Measurements from ENCODE around the gene NPAS3.

DNA sequence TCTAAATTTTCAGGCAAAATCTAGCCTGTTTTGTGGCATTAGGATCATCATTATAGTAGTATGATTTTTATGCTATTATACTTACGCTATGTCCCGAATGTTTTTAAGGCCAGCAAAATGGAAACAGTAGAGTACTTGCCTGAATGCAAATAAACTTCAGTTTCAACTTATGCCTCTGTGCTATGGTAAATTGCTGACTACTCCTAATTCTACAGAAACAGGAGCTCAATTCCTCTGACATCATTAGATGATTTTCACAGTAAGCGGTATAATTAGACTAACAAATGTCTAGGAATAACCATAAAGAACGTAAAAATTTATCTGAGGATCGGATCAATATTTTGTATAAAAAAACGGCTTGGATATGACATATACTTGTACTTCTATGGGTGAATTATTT lies 742.2 kb downstream of the NPAS3 start:
- TF ChIP-seq, protein P1, sequence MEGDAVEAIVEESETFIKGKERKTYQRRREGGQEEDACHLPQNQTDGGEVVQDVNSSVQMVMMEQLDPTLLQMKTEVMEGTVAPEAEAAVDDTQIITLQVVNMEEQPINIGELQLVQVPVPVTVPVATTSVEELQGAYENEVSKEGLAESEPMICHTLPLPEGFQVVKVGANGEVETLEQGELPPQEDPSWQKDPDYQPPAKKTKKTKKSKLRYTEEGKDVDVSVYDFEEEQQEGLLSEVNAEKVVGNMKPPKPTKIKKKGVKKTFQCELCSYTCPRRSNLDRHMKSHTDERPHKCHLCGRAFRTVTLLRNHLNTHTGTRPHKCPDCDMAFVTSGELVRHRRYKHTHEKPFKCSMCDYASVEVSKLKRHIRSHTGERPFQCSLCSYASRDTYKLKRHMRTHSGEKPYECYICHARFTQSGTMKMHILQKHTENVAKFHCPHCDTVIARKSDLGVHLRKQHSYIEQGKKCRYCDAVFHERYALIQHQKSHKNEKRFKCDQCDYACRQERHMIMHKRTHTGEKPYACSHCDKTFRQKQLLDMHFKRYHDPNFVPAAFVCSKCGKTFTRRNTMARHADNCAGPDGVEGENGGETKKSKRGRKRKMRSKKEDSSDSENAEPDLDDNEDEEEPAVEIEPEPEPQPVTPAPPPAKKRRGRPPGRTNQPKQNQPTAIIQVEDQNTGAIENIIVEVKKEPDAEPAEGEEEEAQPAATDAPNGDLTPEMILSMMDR (IDR thresholded peaks at IDR 0.05): no peak
- TF ChIP-seq EZH2phosphoT487 (IDR thresholded peaks at IDR 0.05): no peak
